Fibroblast of pulmonary artery (primary cell): Measurements from ENCODE around the gene ADPRHL1.

Source experiments
- DNase-seq: peaks from one replicate; pipeline ENCODE4 v3.0.0-alpha.2; 2010; ENCODE audit warnings: low read depth
- H3K4me3 ChIP-seq: replicated peaks from 2 replicates; pipeline ENCODE4 v1.5.1; 2011; ENCODE audit warnings: low read depth, mild to moderate bottlenecking, control low read depth, low read length, moderate library complexity
- TF ChIP-seq, protein P1 (sequence below): IDR thresholded peaks from 2 replicates; pipeline ENCODE4 v1.5.1; 2011; ENCODE audit warnings: mild to moderate bottlenecking, control low read depth, low read length, inconsistent platforms; ENCODE audit errors: missing control alignments

ADPRHL1 gene

DNA sequence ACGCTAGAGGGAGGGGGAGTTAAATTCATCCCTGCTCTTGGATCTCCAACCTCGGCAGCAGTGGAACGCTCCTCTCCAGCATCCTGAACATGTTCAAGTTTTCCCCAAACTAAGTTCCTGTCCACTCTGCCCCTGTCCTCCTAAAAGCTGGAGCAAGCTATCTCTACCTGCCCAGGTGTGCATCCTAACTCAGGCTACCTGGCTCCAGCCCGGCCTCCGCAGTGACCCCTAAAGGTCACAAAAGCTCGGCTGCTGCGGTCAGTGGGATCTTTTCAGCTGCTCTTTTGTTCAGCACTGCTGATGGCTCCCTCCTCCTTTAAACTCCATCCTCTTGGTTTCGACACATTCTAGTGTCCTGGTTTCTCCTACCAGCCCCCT lies 35.9 kb upstream of the ADPRHL1 start:
- TF ChIP-seq, protein P1, sequence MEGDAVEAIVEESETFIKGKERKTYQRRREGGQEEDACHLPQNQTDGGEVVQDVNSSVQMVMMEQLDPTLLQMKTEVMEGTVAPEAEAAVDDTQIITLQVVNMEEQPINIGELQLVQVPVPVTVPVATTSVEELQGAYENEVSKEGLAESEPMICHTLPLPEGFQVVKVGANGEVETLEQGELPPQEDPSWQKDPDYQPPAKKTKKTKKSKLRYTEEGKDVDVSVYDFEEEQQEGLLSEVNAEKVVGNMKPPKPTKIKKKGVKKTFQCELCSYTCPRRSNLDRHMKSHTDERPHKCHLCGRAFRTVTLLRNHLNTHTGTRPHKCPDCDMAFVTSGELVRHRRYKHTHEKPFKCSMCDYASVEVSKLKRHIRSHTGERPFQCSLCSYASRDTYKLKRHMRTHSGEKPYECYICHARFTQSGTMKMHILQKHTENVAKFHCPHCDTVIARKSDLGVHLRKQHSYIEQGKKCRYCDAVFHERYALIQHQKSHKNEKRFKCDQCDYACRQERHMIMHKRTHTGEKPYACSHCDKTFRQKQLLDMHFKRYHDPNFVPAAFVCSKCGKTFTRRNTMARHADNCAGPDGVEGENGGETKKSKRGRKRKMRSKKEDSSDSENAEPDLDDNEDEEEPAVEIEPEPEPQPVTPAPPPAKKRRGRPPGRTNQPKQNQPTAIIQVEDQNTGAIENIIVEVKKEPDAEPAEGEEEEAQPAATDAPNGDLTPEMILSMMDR: no peak
- DNase-seq: no peak
- peak overlapping the region; percentile 88 for H3K4me3 ChIP-seq

DNA sequence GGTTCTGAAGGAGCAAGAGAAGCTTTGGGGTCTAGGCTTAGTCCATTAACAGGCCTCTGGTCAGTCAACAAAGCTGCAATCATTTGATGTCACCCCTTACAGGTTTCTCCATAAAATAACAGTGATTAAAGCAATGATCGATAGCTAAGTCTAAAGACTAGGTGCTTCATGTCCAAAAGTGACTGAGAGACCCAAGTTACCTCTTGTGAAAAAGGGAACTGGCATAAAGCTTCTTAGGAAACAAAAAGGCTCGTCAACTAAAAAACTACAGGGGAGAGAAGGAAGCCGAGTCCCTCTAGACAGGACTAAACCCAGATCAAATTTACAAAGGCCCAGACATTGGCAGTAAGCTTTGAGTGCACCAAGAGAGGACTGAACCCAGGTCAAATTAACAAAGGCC lies 35.0 kb upstream of the ADPRHL1 start:
- TF ChIP-seq, protein P1: no peak
- DNase-seq: no peak
- H3K4me3 ChIP-seq: no peak overlapping the region

DNA sequence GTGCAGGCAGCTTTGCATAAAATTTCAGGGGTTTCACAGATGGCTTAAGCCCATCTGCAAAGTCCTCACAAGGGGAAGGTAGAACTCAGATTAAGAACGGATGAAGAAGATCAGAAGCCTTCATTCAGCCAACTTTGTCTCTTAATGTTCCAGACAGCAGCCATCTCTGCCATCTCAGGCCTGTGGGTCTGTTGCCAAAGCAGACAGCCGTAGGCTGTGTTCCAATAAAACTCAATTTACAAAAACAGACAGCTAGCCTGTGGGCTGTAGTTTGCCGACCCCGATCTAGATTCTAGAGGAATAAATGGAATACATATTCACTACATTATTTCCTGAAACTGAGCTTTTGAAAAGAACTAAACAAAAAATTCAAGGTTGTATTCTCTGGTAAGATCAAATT lies 33.4 kb upstream of the ADPRHL1 start:
- TF ChIP-seq, protein P1: no peak
- no peak overlapping the region for H3K4me3 ChIP-seq
- DNase-seq: no peak

DNA sequence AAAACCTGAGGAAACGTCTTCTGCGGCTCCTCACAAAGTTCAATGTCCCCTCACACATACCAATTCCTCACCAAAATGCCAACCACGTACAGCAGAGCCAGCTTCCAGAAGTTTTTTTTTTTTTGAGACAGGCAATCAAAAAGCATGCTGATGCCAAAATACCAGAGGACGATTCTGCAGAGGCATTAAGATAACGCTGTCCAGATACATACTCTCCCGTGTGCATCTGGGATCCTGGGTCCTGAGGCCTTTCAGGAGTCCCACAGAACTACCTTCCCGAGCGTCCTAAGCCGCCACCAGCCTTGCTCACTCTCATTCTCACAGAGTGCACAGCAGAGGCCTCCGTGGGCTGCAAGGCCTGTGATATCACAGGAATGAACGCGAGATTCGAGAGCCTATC lies 32.3 kb upstream of the ADPRHL1 start:
- H3K4me3 ChIP-seq: no peak overlapping the region
- DNase-seq: no peak
- TF ChIP-seq, protein P1: no peak

DNA sequence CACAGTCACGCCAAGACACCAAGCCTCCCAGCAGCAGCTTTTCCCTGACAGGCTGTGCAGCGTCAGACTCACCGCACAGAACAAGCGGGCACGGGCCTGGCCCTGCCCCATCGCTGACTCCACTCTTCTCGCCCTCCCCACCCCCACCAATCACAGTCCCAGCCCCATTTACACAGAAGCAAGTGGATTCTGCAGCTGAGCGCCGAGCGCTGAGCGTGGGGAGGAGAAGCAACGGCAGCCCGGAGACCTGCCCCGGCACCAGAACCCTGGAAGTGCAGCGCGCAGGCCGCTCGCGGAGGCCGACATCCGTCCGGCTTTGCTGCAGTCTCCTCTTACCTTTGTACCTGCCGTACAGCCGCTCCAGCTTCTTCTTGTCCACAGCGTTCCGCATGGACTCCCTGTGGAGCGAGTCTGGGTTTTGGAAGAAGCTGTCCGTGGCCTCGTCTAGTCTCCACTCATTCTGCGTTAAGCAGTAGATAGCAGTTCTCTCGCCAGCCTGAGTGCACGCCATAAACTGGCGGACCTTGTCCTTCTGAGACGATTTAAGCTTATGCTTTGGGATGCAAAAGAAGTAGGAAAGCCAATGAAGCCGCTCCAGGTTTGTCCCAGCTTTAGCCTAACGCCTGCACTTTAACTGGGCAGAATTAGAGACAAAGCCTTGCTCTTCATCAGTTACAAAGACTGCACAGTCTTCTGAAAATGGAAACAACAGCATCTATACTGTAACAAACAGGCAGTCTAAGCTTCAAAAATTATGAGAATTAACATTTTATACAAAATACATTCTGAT lies 30.4 kb upstream of the ADPRHL1 start:
- TF ChIP-seq, protein P1: no peak
- no peak for DNase-seq
- H3K4me3 ChIP-seq: no peak overlapping the region

DNA sequence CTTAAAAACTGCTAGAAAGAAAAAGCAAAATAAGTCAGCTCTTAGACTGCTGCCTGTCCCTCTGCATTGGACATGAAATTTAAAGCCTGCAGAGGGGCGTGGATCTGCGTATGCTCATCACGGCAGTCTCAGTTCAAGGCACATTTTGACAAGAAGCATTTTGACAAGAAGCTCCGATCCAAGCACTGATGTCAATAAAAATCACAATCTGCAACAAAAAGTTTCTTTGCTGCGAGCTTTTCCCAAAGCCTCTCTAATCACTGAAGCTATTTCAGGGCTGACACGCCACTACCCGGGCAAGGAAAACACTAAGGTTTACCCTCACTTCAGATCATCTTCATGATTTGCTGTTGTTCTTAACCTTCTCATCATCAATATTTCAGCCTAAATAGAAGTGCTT lies 29.8 kb upstream of the ADPRHL1 start:
- H3K4me3 ChIP-seq: no peak overlapping the region
- no peak for DNase-seq
- TF ChIP-seq, protein P1: no peak

DNA sequence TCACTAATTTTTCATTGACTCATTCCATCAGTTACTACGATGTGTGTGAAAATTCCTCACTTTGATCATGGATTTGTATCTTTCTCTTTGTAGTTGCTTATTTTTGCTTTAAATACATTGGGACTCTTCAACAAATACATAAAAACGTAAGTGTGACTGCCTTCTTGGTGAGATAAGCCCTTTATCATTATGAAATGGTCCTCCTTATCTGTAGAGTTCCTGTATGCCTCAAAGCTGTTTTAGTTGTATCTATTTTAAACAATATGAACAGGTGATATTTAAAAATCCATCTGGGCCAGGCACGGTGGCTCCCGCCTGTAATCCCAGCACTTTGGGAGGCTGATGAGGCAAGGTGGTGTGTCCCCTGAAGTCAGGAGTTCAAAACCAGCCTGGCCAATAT lies 25.9 kb upstream of the ADPRHL1 start:
- no peak overlapping the region for H3K4me3 ChIP-seq
- TF ChIP-seq, protein P1: no peak
- DNase-seq: no peak
